GM23338 (cell line): ENCODE data around the gene TCF20. TPM values are rescaled to one million over a fixed set of nuclear protein-coding genes. Genes with fewer than 3 reads are reported as not detected.
A peak's percentile ranks its signal among the peaks of the same experiment; 100 is the strongest.

Source experiments
- ATAC-seq: fragments of 200-7000 bp; cut with Tn5 transposase; 3 replicates; pipeline ENCODE4 v1.9.1; 2020
- DNase-seq: peaks from one replicate; pipeline ENCODE4 v3.0.0-alpha.2; 2015; ENCODE audit warnings: low spot score
- H2AFZ ChIP-seq: fragments of 200-600 bp; sonication (generic); 2 replicates; pipeline ENCODE4 v1.8.0; 2016; ENCODE audit warnings: antibody characterized with exemption, mild to moderate bottlenecking, moderate library complexity
- H3F3A ChIP-seq: fragments of 200-600 bp; sonication (generic); replicated peaks from 2 replicates; pipeline ENCODE4 v1.8.0; 2017; ENCODE audit warnings: antibody characterized with exemption, mixed run types, low read depth
- H3K27ac ChIP-seq: fragments of 200-600 bp; sonication (generic); 2 replicates; pipeline ENCODE4 v1.6.1; 2016; ENCODE audit warnings: low read depth
- H3K27me3 ChIP-seq: fragments of 200-600 bp; sonication (generic); 2 replicates; pipeline ENCODE4 v1.8.0; 2016; ENCODE audit warnings: mild to moderate bottlenecking, mixed run types, moderate library complexity; ENCODE audit not compliant: insufficient read depth
- H3K36me3 ChIP-seq: fragments of 200-600 bp; sonication (generic); 2 replicates; pipeline ENCODE4 v1.8.0; 2016; ENCODE audit warnings: mild to moderate bottlenecking; ENCODE audit not compliant: insufficient read depth
- H3K4me1 ChIP-seq: fragments of 200-600 bp; sonication (generic); 2 replicates; pipeline ENCODE4 v1.8.0; 2016; ENCODE audit warnings: mild to moderate bottlenecking, moderate library complexity; ENCODE audit not compliant: insufficient read depth
- H3K4me2 ChIP-seq: fragments of 200-600 bp; sonication (generic); 2 replicates; pipeline ENCODE4 v1.7.1; 2017; ENCODE audit warnings: mixed run types
- H3K4me3 ChIP-seq: fragments of 200-600 bp; sonication (generic); 2 replicates; pipeline ENCODE4 v1.6.1; 2016; ENCODE audit warnings: mixed run types
- H3K79me2 ChIP-seq: fragments of 200-600 bp; sonication (generic); replicated peaks from 2 replicates; pipeline ENCODE4 v1.8.0; 2017; ENCODE audit warnings: mild to moderate bottlenecking; ENCODE audit not compliant: insufficient read depth
- H3K9me2 ChIP-seq: fragments of 200-600 bp; sonication (generic); 2 replicates; pipeline ENCODE4 v1.8.0; 2017; ENCODE audit not compliant: insufficient read depth
- H4K20me1 ChIP-seq: fragments of 200-600 bp; sonication (generic); replicated peaks from 2 replicates; pipeline ENCODE4 v1.8.0; 2017; ENCODE audit warnings: mild to moderate bottlenecking; ENCODE audit not compliant: insufficient read depth
- H3K27ac Mint-ChIP-seq: 2 replicates; pipeline ENCODE4 v1.8.0; 2020; ENCODE audit warnings: inconsistent platforms, mild to moderate bottlenecking, moderate library complexity, mixed read lengths
- H3K27me3 Mint-ChIP-seq: 3 replicates; pipeline ENCODE4 v1.8.0; 2022; ENCODE audit warnings: low read depth, mild to moderate bottlenecking, moderate library complexity, mixed read lengths, inconsistent platforms; ENCODE audit not compliant: insufficient read depth, poor library complexity
- H3K36me3 Mint-ChIP-seq: 3 replicates; pipeline ENCODE4 v1.8.0; 2021; ENCODE audit warnings: low read depth, mild to moderate bottlenecking, inconsistent platforms, moderate library complexity, mixed read lengths
- H3K4me1 Mint-ChIP-seq: 3 replicates; pipeline ENCODE4 v1.8.0; 2020; ENCODE audit warnings: mild to moderate bottlenecking, inconsistent platforms, mixed read lengths
- H3K4me3 Mint-ChIP-seq: 3 replicates; pipeline ENCODE4 v1.8.0; 2021; ENCODE audit warnings: moderate library complexity, mild to moderate bottlenecking, inconsistent platforms, mixed read lengths
- H3K9me3 Mint-ChIP-seq: 3 replicates; pipeline ENCODE4 v1.8.0; 2020; ENCODE audit warnings: moderate library complexity, mild to moderate bottlenecking, inconsistent platforms, mixed read lengths
- ETS1 ChIP-seq: IDR thresholded peaks from 2 replicates; pipeline ENCODE4 v1.6.1; 2016; ENCODE audit warnings: antibody characterized with exemption
- JUNB ChIP-seq: IDR thresholded peaks from one replicate; pipeline ENCODE4 v1.6.1; 2016; ENCODE audit warnings: antibody characterized with exemption; ENCODE audit not compliant: unreplicated experiment
- NANOG ChIP-seq: IDR thresholded peaks from 2 replicates; pipeline ENCODE4 v1.6.1; 2016; ENCODE audit warnings: antibody characterized with exemption, borderline replicate concordance
- POLR2AphosphoS5 ChIP-seq: IDR thresholded peaks from 2 replicates; pipeline ENCODE4 v1.6.1; 2016; ENCODE audit warnings: antibody characterized with exemption, low read depth
- REST ChIP-seq: IDR thresholded peaks from one replicate; pipeline ENCODE4 v1.6.1; 2018; ENCODE audit warnings: antibody characterized with exemption; ENCODE audit not compliant: unreplicated experiment
- STAT1 ChIP-seq: IDR thresholded peaks from one replicate; pipeline ENCODE4 v1.6.1; 2016; ENCODE audit warnings: antibody characterized with exemption; ENCODE audit not compliant: unreplicated experiment
- ZNF114 ChIP-seq: fragments of 250-450 bp; sonication (Bioruptor Pico); IDR thresholded peaks from 2 replicates; pipeline ENCODE4 v1.5.0; 2020; ENCODE audit warnings: mild to moderate bottlenecking, moderate library complexity
- ZNF462 ChIP-seq: fragments of 250-450 bp; sonication (Bioruptor Pico); IDR thresholded peaks from 2 replicates; pipeline ENCODE4 v1.5.0; 2020; ENCODE audit warnings: mild to moderate bottlenecking, moderate library complexity
- polyA plus RNA-seq: library from polyadenylated mRNA; unstranded; fragments of >200 nt; fragmentation: Nextera tagmentation; extraction: Ambion mirVana; gene quantifications from 2 replicates; pipeline ENCODE4 v1.2.1, GENCODE V29; 2016
- total RNA-seq: library from RNA; depleted of rRNA; stranded (reverse); fragments of >200 nt; shearing (Covaris generic); gene quantifications from 2 replicates; pipeline ENCODE4 v1.2.3, GENCODE V29; 2014

TCF20 gene
- total and polyA plus RNA-seq, 2 experiments from 2014 or later = 6.4 to 68.7 TPM

GRCh38 chr22:42298746-42299145 is 28.3 kb upstream of the TCF20 start:
- no peaks in the 10 kb centered on the region for H3K36me3 Mint-ChIP-seq
- peaks cover 42% of the 10 kb centered on the region for H3K27me3 Mint-ChIP-seq
- Histone ChIP-seq H3K4me2 (peak overlapping the region; percentile 79; the same call in 1 of the 2 replicates), H3K79me2 (no peaks in the 10 kb centered on the region), H3F3A (0 out of 2 replicates have a peak, but pooled peaks cover 7% of the 10 kb centered on the region), H3K36me3 (no peaks in the 10 kb centered on the region), H3K4me3 (no peak overlapping the region), H3K4me1 (peaks cover 44% of the 10 kb centered on the region), H2AFZ (no peak overlapping the region), H3K27me3 (no peaks in the 10 kb centered on the region), H3K9me2 (no peaks in the 10 kb centered on the region), H4K20me1 (peaks cover 3% of the 10 kb centered on the region; the same call in 1 of the 2 replicates), H3K27ac (no peak overlapping the region)
- ATAC-seq = no peak
- no peak overlapping the region for H3K27ac Mint-ChIP-seq
- no peak for DNase-seq
- peaks cover 72% of the 10 kb centered on the region for H3K4me1 Mint-ChIP-seq
- H3K9me3 Mint-ChIP-seq = no peaks in the 10 kb centered on the region
- TF ChIP-seq ZNF114 (CRISPR knock-in tag) (no peak), POLR2AphosphoS5 (no peak), STAT1 (no peak), NANOG (no peak), JUNB (no peak), ZNF462 (CRISPR knock-in tag) (no peak), ETS1 (no peak), REST (no peak)
- no peak overlapping the region; the same call in 2 of the 3 replicates for H3K4me3 Mint-ChIP-seq
